VCaP (cell line): Measurements from ENCODE around the gene U2AF1L4.

Experiments
- H3K27ac ChIP-seq: fragments of 450-650 bp; 2 replicates; pipeline ENCODE4 v1.5.1; 2017
- CTCF ChIP-seq: fragments of 450-650 bp; conservative IDR thresholded peaks from 2 replicates; pipeline ENCODE4 v1.5.1; 2017; ENCODE audit warnings: mild to moderate bottlenecking, moderate library complexity

U2AF1L4 gene

GRCh38 chr19:35746531-35746930 is 1.3 kb upstream of the U2AF1L4 start:
- no peak for TF ChIP-seq CTCF
- H3K27ac ChIP-seq, result peak overlapping the region; percentile 97; the same call in 1 of the 2 replicates

- TF ChIP-seq CTCF, result no peak
- H3K27ac ChIP-seq, result peak overlapping the region; percentile 97
These were observed 857 bp upstream of the U2AF1L4 start for GRCh38 chr19:35746087-35746462.

- peak; percentile 65 for TF ChIP-seq CTCF
- H3K27ac ChIP-seq, result peak overlapping the region; percentile 97
These were observed 539 bp downstream of the U2AF1L4 start for GRCh38 chr19:35744430-35745327.

- no peak for TF ChIP-seq CTCF
These were observed 1.4 kb downstream of the U2AF1L4 start for GRCh38 chr19:35743640-35744429.

GRCh38 chr19:35742121-35742724 is 3.0 kb downstream of the U2AF1L4 start, which contains the start of gene IGFLR1:
Gene IGFLR1, minus strand, starts transcription at chr19:35742452. Its CDS starts 1,272 bp downstream, at chr19:35741180.
- peak within 1 kb of the TSS; percentile 85 for H3K27ac ChIP-seq
- TF ChIP-seq CTCF, result no peak

More at GRCh38 chr19:35743640-35744429, 1.4 kb downstream of the U2AF1L4 start:
- peak overlapping the region; percentile 97 for H3K27ac ChIP-seq

- peak; percentile 24; the same call in 1 of the 2 replicates for TF ChIP-seq CTCF
- peak overlapping the region; percentile 85 for H3K27ac ChIP-seq
These were observed 4.1 kb downstream of the U2AF1L4 start for GRCh38 chr19:35741203-35741515.
